ENCODE results near the gene FGF2.

- TF ChIP-seq, protein P1, sequence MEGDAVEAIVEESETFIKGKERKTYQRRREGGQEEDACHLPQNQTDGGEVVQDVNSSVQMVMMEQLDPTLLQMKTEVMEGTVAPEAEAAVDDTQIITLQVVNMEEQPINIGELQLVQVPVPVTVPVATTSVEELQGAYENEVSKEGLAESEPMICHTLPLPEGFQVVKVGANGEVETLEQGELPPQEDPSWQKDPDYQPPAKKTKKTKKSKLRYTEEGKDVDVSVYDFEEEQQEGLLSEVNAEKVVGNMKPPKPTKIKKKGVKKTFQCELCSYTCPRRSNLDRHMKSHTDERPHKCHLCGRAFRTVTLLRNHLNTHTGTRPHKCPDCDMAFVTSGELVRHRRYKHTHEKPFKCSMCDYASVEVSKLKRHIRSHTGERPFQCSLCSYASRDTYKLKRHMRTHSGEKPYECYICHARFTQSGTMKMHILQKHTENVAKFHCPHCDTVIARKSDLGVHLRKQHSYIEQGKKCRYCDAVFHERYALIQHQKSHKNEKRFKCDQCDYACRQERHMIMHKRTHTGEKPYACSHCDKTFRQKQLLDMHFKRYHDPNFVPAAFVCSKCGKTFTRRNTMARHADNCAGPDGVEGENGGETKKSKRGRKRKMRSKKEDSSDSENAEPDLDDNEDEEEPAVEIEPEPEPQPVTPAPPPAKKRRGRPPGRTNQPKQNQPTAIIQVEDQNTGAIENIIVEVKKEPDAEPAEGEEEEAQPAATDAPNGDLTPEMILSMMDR (IDR thresholded peaks at IDR 0.05; ENCODE audit: low read length), result no peak
- TF ChIP-seq EZH2phosphoT487 (IDR thresholded peaks at IDR 0.05; ENCODE audit: low read length), result no peak
- TF ChIP-seq EZH2 (optimal IDR thresholded peaks at IDR 0.05; ENCODE audit: low read depth, low read length), result no peak
These were observed 94.7 kb downstream of the FGF2 start for GRCh38 chr4:122921300-122921699.

All from MM.1S (cell line).